Measurements from ENCODE around the gene ST3GAL5.

ST3GAL5 gene

DNA sequence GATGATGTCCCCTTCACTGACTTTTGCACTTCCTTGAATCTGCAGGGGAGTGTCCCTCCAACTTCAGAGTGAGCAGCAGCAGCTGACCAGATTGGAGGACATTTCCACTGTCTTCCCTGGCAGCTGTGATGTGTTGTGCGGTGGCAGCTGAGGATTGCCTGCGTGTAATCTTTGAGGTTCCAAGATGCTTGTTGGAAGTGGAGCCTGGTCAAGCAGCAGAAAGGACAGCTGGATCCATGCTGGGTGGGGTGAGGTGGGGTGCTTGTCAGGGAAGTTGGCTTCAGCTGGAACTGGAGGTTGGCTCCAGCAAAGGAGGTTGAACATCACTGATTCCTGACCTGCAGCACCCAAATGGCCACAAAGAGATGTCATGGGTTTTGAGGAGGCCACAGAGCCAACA is 64.8 kb downstream of the ST3GAL5 start:
- TF ChIP-seq, protein P1, sequence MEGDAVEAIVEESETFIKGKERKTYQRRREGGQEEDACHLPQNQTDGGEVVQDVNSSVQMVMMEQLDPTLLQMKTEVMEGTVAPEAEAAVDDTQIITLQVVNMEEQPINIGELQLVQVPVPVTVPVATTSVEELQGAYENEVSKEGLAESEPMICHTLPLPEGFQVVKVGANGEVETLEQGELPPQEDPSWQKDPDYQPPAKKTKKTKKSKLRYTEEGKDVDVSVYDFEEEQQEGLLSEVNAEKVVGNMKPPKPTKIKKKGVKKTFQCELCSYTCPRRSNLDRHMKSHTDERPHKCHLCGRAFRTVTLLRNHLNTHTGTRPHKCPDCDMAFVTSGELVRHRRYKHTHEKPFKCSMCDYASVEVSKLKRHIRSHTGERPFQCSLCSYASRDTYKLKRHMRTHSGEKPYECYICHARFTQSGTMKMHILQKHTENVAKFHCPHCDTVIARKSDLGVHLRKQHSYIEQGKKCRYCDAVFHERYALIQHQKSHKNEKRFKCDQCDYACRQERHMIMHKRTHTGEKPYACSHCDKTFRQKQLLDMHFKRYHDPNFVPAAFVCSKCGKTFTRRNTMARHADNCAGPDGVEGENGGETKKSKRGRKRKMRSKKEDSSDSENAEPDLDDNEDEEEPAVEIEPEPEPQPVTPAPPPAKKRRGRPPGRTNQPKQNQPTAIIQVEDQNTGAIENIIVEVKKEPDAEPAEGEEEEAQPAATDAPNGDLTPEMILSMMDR (IDR thresholded peaks at IDR 0.05), result no peak
- Histone ChIP-seq H3K9me3 (ENCODE audit: control insufficient read depth, low read length) (no peaks in the 10 kb centered on the region), H3K4me3 (ENCODE audit: low read depth, low read length) (no peak overlapping the region), H3K36me3 (ENCODE audit: control insufficient read depth, insufficient read depth, low read length) (no peaks in the 10 kb centered on the region), H3K79me2 (no peaks in the 10 kb centered on the region), H2AFZ (no peak overlapping the region), H3K9ac (no peak overlapping the region), H3K4me2 (ENCODE audit: low read length) (no peak overlapping the region), H3K27me3 (ENCODE audit: control insufficient read depth, insufficient read depth, low read length) (no peaks in the 10 kb centered on the region), H3K27ac (no peak overlapping the region), H3K4me1 (no peaks in the 10 kb centered on the region)

DNA sequence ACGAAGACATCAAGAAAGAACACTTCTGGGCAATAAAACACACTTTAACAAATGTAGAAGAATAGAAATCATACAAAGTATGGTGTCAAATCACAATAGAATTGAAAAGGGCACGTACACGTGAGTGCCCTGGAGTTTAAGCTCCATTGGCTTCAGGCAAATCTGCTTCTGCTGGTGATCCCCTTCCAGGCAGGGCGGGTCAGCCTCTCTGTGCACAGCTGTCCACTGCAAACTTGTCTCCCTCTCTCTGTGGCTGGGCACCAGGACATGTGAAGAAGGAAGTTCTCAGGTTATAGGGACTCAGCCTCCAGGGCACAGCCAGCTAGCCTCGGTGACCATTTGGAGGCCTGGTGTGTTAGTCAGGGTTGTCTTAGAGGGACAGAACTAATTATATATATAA is 66.0 kb downstream of the ST3GAL5 start:
- Histone ChIP-seq H3K27me3 (ENCODE audit: control insufficient read depth, insufficient read depth, low read length) (no peaks in the 10 kb centered on the region), H3K36me3 (ENCODE audit: control insufficient read depth, insufficient read depth, low read length) (no peaks in the 10 kb centered on the region), H3K9me3 (ENCODE audit: control insufficient read depth, low read length) (no peaks in the 10 kb centered on the region), H2AFZ (no peak overlapping the region), H3K9ac (no peak overlapping the region), H3K4me1 (no peaks in the 10 kb centered on the region), H3K79me2 (no peaks in the 10 kb centered on the region), H3K27ac (no peak overlapping the region), H3K4me3 (ENCODE audit: low read depth, low read length) (no peak overlapping the region), H3K4me2 (ENCODE audit: low read length) (no peak overlapping the region)
- TF ChIP-seq, protein P1 (IDR thresholded peaks at IDR 0.05), result no peak

DNA sequence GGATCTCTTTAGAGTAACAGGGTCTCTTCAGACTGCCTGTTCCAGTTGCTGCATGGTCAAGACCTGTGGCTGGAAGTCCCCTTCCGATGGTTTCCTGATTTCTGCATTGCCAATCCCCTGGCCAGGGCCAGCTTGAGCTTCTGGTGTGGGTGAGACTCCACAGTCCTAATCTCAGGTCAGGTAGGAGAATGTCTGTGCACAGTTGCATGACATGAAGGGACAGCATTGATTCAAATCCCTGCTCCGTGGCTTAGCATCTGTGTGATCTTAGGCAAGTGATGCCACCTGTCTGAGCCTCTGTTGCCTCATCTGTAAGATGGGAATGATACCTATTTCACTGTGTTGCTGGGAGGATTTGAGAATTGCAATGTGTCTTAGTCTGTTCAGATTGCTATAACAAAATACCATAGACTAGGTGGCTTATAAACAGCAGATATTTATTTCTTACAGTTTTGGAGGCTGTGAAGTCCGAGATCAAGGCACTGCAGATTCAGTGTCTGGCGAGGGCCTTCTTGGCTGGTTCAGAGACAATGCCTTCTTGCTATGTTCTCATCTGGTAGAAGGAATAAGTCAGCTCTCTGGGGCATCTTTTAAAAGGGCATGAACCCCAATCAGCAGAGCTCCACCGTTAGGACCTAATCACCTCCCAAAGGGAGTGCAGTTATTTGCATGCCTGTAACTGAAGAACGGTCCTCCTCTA is 68.8 kb downstream of the ST3GAL5 start:
- H3K4me2 ChIP-seq (ENCODE audit: low read length), result no peak overlapping the region
- no peaks in the 10 kb centered on the region for H3K4me1 ChIP-seq
- TF ChIP-seq, protein P1 (IDR thresholded peaks at IDR 0.05), result no peak
- H3K27ac ChIP-seq, result no peak overlapping the region
- H3K27me3 ChIP-seq (ENCODE audit: control insufficient read depth, insufficient read depth, low read length), result no peaks in the 10 kb centered on the region
- H2AFZ ChIP-seq, result no peak overlapping the region
- no peak overlapping the region for H3K4me3 ChIP-seq (ENCODE audit: low read depth, low read length)
- H3K79me2 ChIP-seq, result no peaks in the 10 kb centered on the region
- no peaks in the 10 kb centered on the region for H3K36me3 ChIP-seq (ENCODE audit: control insufficient read depth, insufficient read depth, low read length)
- no peaks in the 10 kb centered on the region for H3K9me3 ChIP-seq (ENCODE audit: control insufficient read depth, low read length)
- H3K9ac ChIP-seq, result no peak overlapping the region

DNA sequence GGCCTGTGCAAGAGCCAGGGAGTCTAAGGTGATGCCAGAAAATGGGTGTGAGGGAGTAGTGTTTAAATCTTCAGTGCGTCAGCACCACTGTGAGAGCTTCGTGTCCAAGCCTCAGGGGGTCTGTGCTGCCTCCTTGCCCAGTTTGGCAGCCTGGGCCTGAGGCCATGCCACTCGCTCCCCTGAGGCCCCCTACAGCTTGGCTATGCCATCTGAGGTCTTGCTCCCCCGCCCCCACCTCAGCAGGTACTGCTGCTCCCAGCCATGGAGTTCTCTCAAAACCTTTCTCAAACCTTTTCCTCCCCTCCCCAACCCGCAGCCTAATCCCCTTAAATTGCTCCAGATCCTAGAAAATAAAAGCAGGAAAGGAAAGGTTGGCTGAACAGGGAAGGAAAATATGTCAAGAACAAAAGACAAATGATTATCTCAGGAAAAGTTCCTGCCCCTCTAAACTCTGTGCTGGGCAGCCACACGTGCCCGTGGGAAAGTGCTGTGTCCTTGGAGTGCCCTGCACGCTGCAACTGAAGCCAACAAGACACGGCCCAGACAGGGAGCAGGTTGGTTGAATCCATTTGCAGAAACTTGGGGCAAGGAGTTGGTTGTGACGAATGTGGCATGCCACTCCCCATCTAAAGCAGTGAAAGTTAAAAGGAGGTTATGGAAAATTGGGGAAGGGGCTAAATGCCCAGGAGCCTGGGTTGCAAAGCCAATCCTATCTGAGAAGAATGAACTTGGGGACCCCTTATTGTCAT is 73.8 kb downstream of the ST3GAL5 start:
- no peaks in the 10 kb centered on the region for H3K27me3 ChIP-seq (ENCODE audit: control insufficient read depth, insufficient read depth, low read length)
- TF ChIP-seq, protein P1 (IDR thresholded peaks at IDR 0.05), result no peak
- H3K27ac ChIP-seq, result no peak overlapping the region

More for the DNA sequence above, 73.8 kb downstream of the ST3GAL5 start:
- no peak overlapping the region for H2AFZ ChIP-seq
- H3K9me3 ChIP-seq (ENCODE audit: control insufficient read depth, low read length), result no peaks in the 10 kb centered on the region
- no peak overlapping the region for H3K9ac ChIP-seq
- no peaks in the 10 kb centered on the region for H3K79me2 ChIP-seq
- H3K36me3 ChIP-seq (ENCODE audit: control insufficient read depth, insufficient read depth, low read length), result no peaks in the 10 kb centered on the region
- H3K4me3 ChIP-seq (ENCODE audit: low read depth, low read length), result no peak overlapping the region
- H3K4me2 ChIP-seq (ENCODE audit: low read length), result no peak overlapping the region
- H3K4me1 ChIP-seq, result no peaks in the 10 kb centered on the region
